ENCODE measurements around the gene DRP2. TPM values are rescaled to one million over a fixed set of nuclear protein-coding genes. Genes with fewer than 3 reads are reported as not detected.

DRP2 gene
- total RNA-seq, 1 experiment from 2014 or later, result 0.64 TPM

DNA sequence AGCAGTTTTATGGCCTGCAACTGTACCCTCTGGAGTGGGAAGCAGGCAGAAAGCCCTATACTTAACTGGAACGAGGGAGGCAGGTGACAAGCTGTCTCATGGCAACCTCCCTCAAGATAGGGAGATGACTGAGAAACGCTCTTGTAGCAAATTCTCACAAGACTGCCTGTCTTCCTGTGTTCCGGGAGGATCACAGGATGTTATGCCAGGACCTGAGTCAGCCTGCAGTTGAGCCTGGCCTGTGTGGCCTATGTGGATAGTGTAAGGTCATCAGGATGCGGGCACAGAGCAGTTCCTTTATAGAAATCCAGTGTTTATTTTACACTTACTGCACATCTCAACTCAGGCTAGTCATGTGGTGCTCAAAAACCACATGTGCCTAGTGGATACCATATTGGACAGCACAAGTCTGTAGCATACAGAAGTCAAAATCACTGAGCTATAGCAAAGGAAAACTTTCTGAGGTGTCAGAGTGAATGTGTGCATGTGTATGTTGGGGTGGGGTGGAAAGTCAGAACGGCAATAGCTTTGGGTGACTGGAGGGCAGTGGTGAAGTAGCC is 46.4 kb downstream of the DRP2 start (continued):
- TF ChIP-seq, protein P1, sequence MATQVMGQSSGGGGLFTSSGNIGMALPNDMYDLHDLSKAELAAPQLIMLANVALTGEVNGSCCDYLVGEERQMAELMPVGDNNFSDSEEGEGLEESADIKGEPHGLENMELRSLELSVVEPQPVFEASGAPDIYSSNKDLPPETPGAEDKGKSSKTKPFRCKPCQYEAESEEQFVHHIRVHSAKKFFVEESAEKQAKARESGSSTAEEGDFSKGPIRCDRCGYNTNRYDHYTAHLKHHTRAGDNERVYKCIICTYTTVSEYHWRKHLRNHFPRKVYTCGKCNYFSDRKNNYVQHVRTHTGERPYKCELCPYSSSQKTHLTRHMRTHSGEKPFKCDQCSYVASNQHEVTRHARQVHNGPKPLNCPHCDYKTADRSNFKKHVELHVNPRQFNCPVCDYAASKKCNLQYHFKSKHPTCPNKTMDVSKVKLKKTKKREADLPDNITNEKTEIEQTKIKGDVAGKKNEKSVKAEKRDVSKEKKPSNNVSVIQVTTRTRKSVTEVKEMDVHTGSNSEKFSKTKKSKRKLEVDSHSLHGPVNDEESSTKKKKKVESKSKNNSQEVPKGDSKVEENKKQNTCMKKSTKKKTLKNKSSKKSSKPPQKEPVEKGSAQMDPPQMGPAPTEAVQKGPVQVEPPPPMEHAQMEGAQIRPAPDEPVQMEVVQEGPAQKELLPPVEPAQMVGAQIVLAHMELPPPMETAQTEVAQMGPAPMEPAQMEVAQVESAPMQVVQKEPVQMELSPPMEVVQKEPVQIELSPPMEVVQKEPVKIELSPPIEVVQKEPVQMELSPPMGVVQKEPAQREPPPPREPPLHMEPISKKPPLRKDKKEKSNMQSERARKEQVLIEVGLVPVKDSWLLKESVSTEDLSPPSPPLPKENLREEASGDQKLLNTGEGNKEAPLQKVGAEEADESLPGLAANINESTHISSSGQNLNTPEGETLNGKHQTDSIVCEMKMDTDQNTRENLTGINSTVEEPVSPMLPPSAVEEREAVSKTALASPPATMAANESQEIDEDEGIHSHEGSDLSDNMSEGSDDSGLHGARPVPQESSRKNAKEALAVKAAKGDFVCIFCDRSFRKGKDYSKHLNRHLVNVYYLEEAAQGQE (IDR thresholded peaks at IDR 0.05; ENCODE audit: low read depth), result no peak
- no peak for TF ChIP-seq RAD21 (IDR thresholded peaks at IDR 0.05; ENCODE audit: low read depth)
- TF ChIP-seq, protein P2, sequence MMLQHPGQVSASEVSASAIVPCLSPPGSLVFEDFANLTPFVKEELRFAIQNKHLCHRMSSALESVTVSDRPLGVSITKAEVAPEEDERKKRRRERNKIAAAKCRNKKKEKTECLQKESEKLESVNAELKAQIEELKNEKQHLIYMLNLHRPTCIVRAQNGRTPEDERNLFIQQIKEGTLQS (IDR thresholded peaks at IDR 0.05), result no peak
- TF ChIP-seq, protein P3, sequence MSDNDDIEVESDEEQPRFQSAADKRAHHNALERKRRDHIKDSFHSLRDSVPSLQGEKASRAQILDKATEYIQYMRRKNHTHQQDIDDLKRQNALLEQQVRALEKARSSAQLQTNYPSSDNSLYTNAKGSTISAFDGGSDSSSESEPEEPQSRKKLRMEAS (IDR thresholded peaks at IDR 0.05), result no peak

DNA sequence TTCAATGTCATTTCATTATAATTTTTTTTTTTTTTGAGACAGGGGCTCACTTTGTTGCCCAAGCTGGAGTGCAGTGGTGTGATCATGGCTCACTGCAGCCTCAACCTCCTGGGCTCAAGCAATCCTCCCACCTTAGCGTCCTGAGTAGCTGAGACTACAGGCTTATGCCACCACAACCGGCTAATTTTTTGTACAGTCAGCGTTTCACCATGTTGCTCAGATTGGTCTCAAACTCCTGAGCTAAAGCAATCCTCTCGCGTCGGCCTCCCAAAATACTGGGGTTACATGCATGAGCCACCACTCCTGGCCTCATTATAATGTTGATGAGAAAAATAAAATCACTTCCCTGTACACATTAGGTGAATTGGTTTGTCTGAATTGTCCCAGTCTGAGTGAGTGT is 54.6 kb downstream of the DRP2 start:
- CTCF ChIA-PET, result no interaction called here
- RAD21 ChIA-PET (ENCODE audit: low non-redundant PET in 1 of 2, low total read pairs in 2 of 2, uncharacterized antibody in 2 of 2, unreplicated experiment in 2 of 2), result no interaction called here
- no peaks in the 10 kb centered on the region for H3K9me3 ChIP-seq (ENCODE audit: control insufficient read depth in 1 of 2, insufficient read depth in 1 of 2, low read depth in 1 of 2, low read length in 2 of 2)
- ATAC-seq (no peak), DNase-seq (ENCODE audit: low read depth, low spot score) (no peak)
- H3K36me3 ChIP-seq (ENCODE audit: control insufficient read depth in 1 of 2, insufficient read depth in 2 of 2, low read length in 2 of 2), result no peaks in the 10 kb centered on the region
- H3K4me2 ChIP-seq (ENCODE audit: low read length), result no peak overlapping the region
- H3K79me2 ChIP-seq (ENCODE audit: insufficient read depth, low read length), result no peaks in the 10 kb centered on the region
- no peak overlapping the region for H3K4me3 ChIP-seq (replicated peaks in 1 of 2; ENCODE audit: low read depth in 1 of 2, low read length in 2 of 2)
- no peaks in the 10 kb centered on the region for H3K9me2 ChIP-seq (ENCODE audit: insufficient read depth)
- POLR2A ChIA-PET, result no interaction called here
- H3K27ac ChIP-seq (ENCODE audit: low read depth, low read length), result no peak overlapping the region
- intact Hi-C loops (cut with micrococcal nuclease), result no loop called here
- no TSS peak for BruUV-seq (replicated peaks)
- no peak overlapping the region for H2AFZ ChIP-seq (ENCODE audit: low read depth, low read length, poor library complexity, severe bottlenecking)
- no peaks in the 10 kb centered on the region for H3K27me3 ChIP-seq (ENCODE audit: insufficient read depth, low read length)
- H3K9ac ChIP-seq (ENCODE audit: low read length), result no peak overlapping the region
- no peaks in the 10 kb centered on the region for H4K20me1 ChIP-seq (ENCODE audit: insufficient read depth)
- no peaks in the 10 kb centered on the region for H3K4me1 ChIP-seq (ENCODE audit: control insufficient read depth in 1 of 2, insufficient read depth in 2 of 2, low read length in 2 of 2)
- TF ChIP-seq ZFX (IDR thresholded peaks at IDR 0.05) (no peak), EGR1 (IDR thresholded peaks at IDR 0.05; ENCODE audit: low read depth) (no peak), POLR2AphosphoS5 (IDR thresholded peaks at IDR 0.05; ENCODE audit: low read depth, low read length) (no peak), TCF7L2 (IDR thresholded peaks at IDR 0.05; ENCODE audit: borderline replicate concordance, extremely low read depth, insufficient read depth, insufficient read length) (no peak), CBX3 (IDR thresholded peaks at IDR 0.05; ENCODE audit: low read depth) (no peak), JUND (IDR thresholded peaks at IDR 0.05) (no peak)
- TF ChIP-seq, protein P1 (IDR thresholded peaks at IDR 0.05; ENCODE audit: low read depth), result no peak
- TF ChIP-seq, protein P4, sequence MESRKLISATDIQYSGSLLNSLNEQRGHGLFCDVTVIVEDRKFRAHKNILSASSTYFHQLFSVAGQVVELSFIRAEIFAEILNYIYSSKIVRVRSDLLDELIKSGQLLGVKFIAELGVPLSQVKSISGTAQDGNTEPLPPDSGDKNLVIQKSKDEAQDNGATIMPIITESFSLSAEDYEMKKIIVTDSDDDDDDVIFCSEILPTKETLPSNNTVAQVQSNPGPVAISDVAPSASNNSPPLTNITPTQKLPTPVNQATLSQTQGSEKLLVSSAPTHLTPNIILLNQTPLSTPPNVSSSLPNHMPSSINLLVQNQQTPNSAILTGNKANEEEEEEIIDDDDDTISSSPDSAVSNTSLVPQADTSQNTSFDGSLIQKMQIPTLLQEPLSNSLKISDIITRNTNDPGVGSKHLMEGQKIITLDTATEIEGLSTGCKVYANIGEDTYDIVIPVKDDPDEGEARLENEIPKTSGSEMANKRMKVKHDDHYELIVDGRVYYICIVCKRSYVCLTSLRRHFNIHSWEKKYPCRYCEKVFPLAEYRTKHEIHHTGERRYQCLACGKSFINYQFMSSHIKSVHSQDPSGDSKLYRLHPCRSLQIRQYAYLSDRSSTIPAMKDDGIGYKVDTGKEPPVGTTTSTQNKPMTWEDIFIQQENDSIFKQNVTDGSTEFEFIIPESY (IDR thresholded peaks at IDR 0.05; ENCODE audit: extremely low read depth, insufficient replicate concordance, low read length), result no peak
- TF ChIP-seq, protein P5, sequence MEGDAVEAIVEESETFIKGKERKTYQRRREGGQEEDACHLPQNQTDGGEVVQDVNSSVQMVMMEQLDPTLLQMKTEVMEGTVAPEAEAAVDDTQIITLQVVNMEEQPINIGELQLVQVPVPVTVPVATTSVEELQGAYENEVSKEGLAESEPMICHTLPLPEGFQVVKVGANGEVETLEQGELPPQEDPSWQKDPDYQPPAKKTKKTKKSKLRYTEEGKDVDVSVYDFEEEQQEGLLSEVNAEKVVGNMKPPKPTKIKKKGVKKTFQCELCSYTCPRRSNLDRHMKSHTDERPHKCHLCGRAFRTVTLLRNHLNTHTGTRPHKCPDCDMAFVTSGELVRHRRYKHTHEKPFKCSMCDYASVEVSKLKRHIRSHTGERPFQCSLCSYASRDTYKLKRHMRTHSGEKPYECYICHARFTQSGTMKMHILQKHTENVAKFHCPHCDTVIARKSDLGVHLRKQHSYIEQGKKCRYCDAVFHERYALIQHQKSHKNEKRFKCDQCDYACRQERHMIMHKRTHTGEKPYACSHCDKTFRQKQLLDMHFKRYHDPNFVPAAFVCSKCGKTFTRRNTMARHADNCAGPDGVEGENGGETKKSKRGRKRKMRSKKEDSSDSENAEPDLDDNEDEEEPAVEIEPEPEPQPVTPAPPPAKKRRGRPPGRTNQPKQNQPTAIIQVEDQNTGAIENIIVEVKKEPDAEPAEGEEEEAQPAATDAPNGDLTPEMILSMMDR (IDR thresholded peaks at IDR 0.05 in 2 of 3, conservative IDR thresholded peaks at IDR 0.05 in 1 of 3; ENCODE audit: borderline replicate concordance in 1 of 3, insufficient read depth in 1 of 3, low read depth in 2 of 3, low read length in 2 of 3), result no peak
